K562 (cell line): ENCODE results near the gene MRPS33. TPM values are rescaled to one million over a fixed set of nuclear protein-coding genes. Genes with fewer than 3 reads are reported as not detected.
A peak's percentile ranks its signal among the peaks of the same experiment; 100 is the strongest.

Experiments used
- BHLHE40 ChIP-seq: IDR thresholded peaks from 2 replicates; pipeline ENCODE4 v1.6.1; 2011; ENCODE audit warnings: low read length, improper control_type of control experiment
- CEBPB ChIP-seq: fragments of 450-650 bp; IDR thresholded peaks from 2 replicates; pipeline ENCODE4 v1.6.1; 2016; ENCODE audit warnings: missing genetic modification characterization, missing compliant biosample characterization
- CREM ChIP-seq: IDR thresholded peaks from 2 replicates; pipeline ENCODE4 v1.6.1; 2014; ENCODE audit warnings: antibody characterized with exemption, low read depth
- ESRRA ChIP-seq: fragments of 450-650 bp; IDR thresholded peaks from 2 replicates; pipeline ENCODE4 v1.6.1; 2014; ENCODE audit warnings: low read depth, mild to moderate bottlenecking, moderate library complexity, borderline replicate concordance
- FIP1L1 ChIP-seq: fragments of 200-400 bp; formaldehyde crosslinking; IDR thresholded peaks from 2 replicates; pipeline ENCODE4 v1.6.1; 2018; ENCODE audit warnings: mild to moderate bottlenecking, low read depth, low read length; ENCODE audit not compliant: poor library complexity, severe bottlenecking
- HBP1 ChIP-seq: fragments of 450-650 bp; formaldehyde crosslinking; IDR thresholded peaks from 2 replicates; pipeline ENCODE4 v1.4.0; 2022; ENCODE audit warnings: missing genetic modification characterization
- HNRNPH1 ChIP-seq: fragments of 200-400 bp; formaldehyde crosslinking; optimal IDR thresholded peaks from 2 replicates; pipeline ENCODE3; 2017; ENCODE audit warnings: low read depth, mild to moderate bottlenecking, low read length, moderate library complexity
- IRF2 ChIP-seq: sonication (generic); formaldehyde crosslinking; IDR thresholded peaks from 2 replicates; pipeline ENCODE4 v1.8.1; 2022; ENCODE audit warnings: mild to moderate bottlenecking, missing genetic modification reagents
- KAT8 ChIP-seq: fragments of 450-650 bp; IDR thresholded peaks from 2 replicates; pipeline ENCODE4 v1.6.1; 2016; ENCODE audit warnings: low read depth, mild to moderate bottlenecking
- KLF10 ChIP-seq: fragments of 250-450 bp; sonication (Bioruptor Pico); IDR thresholded peaks from 2 replicates; pipeline ENCODE4 v1.6.1; 2021; ENCODE audit warnings: matching md5 sums
- MNT ChIP-seq, 2 experiments: fragments of 450-650 bp; conservative IDR thresholded peaks; 2 replicates each; pipeline ENCODE4 v1.6.1; 2017; ENCODE audit warnings: mild to moderate bottlenecking in 2 of 2, moderate library complexity in 2 of 2
- NFE2 ChIP-seq: IDR thresholded peaks from 2 replicates; pipeline ENCODE4 v1.6.1; 2014; ENCODE audit warnings: antibody characterized with exemption, low read depth
- NR3C1 ChIP-seq: sonication (generic); formaldehyde crosslinking; IDR thresholded peaks from 2 replicates; pipeline ENCODE4 v1.8.1; 2022; ENCODE audit warnings: missing genetic modification reagents
- STAG1 ChIP-seq: sonication (generic); formaldehyde crosslinking; IDR thresholded peaks from 2 replicates; pipeline ENCODE4 v1.5.0; 2020; ENCODE audit warnings: missing genetic modification reagents, borderline replicate concordance
- TEAD1 ChIP-seq, 2 experiments: fragments of 450-650 bp in 1 of 2; sonication (generic) in 1 of 2; formaldehyde crosslinking; IDR thresholded peaks; 2 replicates each; pipeline versions ENCODE4 v1.4.0 to v1.8.0; 2020 to 2022; ENCODE audit warnings: mild to moderate bottlenecking in 2 of 2, missing genetic modification reagents in 1 of 2
- WHSC1 ChIP-seq: IDR thresholded peaks from one replicate; pipeline ENCODE4 v1.6.1; 2012; ENCODE audit warnings: low read length, control low read depth, inconsistent platforms
- ZFP30 ChIP-seq: fragments of 250-450 bp; sonication (Bioruptor Pico); IDR thresholded peaks from 2 replicates; pipeline ENCODE4 v1.8.0; 2022; ENCODE audit warnings: moderate library complexity, mild to moderate bottlenecking, inconsistent platforms, borderline replicate concordance
- ZMIZ1 ChIP-seq, 2 experiments: fragments of 150-350 bp in 1 of 2; IDR thresholded peaks; 2 replicates each; pipeline ENCODE4 v1.6.1; 2012 to 2016; ENCODE audit warnings: low read depth in 2 of 2, low read length in 2 of 2, mild to moderate bottlenecking in 1 of 2, moderate library complexity in 1 of 2
- ZNF232 ChIP-seq: sonication (generic); formaldehyde crosslinking; IDR thresholded peaks from 2 replicates; pipeline ENCODE4 v1.8.0; 2022; ENCODE audit warnings: mild to moderate bottlenecking, missing genetic modification reagents
- polyA plus RNA-seq, 8 experiments: library from polyadenylated mRNA; depleted of rRNA in 4 of 8; stranded (reverse) in 5 of 8; unstranded in 3 of 8; fragments of >200 nt; fragmentation: Nextera tagmentation in 2 of 8; fragmentation: Illumina TruSeq in 1 of 8; extraction: Ambion mirVana in 2 of 8; extraction: Trizol in 1 of 8; gene quantifications; 2 replicates each; pipeline versions ENCODE4 v1.2.1 to v1.2.3, GENCODE V29; 2011 to 2014; ENCODE audit warnings: inconsistent platforms in 1 of 8, missing spikeins in 1 of 8
- total RNA-seq, 7 experiments: library from RNA; depleted of rRNA in 6 of 7; stranded (reverse); fragments of >200 nt in 6 of 7; fragmentation: Illumina TruSeq in 2 of 7; extraction: Trizol in 2 of 7; gene quantifications; 2 replicates each; pipeline versions ENCODE4 v1.2.1 to v1.2.3, GENCODE V29; 2011 to 2021; ENCODE audit warnings: low replicate concordance in 1 of 7
- TF ChIP-seq, protein P1 (sequence below): fragments of 450-650 bp; formaldehyde crosslinking; IDR thresholded peaks from 2 replicates; pipeline ENCODE4 v1.4.0; 2020; ENCODE audit warnings: mild to moderate bottlenecking, moderate library complexity

The MRPS33 gene
- total and polyA plus RNA-seq, 9 of the 15 experiments (the other 6 are each of a cell fraction or from before 2014, with no cell fraction given) = 81.1 to 442 (median 149) TPM

GRCh38 chr7:141014524-141015395, at the start of gene MRPS33 (continued):
- TF ChIP-seq CEBPB (tag) (no peak), WHSC1 (no peak), HBP1 (CRISPR knock-in tag) (no peak), CREM (peak; percentile 90), ZFP30 (CRISPR knock-in tag) (no peak), ZNF232 (no peak), KAT8 (no peak), NR3C1 (no peak), NFE2 (no peak; the same call in 1 of the 2 replicates), FIP1L1 (peak; percentile 84), ESRRA (peak; percentile 98), MNT (conservative IDR thresholded peaks at IDR 0.05) (peak; percentile 93 to 96), ZMIZ1 (IDR thresholded peaks at IDR 0.05; ENCODE audit: low read depth in 2 of 2, low read length in 2 of 2) (no peak), BHLHE40 (peak; percentile 48; the same call in 1 of the 2 replicates), IRF2 (CRISPR knock-in tag) (no peak), TEAD1 (CRISPR knock-in tag; IDR thresholded peaks at IDR 0.05) (peak; percentile 52 to 75), KLF10 (CRISPR knock-in tag) (no peak), HNRNPH1 (no peak), STAG1 (no peak)
- TF ChIP-seq, protein P1, sequence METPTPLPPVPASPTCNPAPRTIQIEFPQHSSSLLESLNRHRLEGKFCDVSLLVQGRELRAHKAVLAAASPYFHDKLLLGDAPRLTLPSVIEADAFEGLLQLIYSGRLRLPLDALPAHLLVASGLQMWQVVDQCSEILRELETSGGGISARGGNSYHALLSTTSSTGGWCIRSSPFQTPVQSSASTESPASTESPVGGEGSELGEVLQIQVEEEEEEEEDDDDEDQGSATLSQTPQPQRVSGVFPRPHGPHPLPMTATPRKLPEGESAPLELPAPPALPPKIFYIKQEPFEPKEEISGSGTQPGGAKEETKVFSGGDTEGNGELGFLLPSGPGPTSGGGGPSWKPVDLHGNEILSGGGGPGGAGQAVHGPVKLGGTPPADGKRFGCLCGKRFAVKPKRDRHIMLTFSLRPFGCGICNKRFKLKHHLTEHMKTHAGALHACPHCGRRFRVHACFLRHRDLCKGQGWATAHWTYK (CRISPR knock-in tag) = peak; percentile 72; the same call in 1 of the 2 replicates
